Small intestine (tissue), 7 donors: ENCODE measurements around the gene SEMA3C. TPM values are rescaled to one million over a fixed set of nuclear protein-coding genes. Genes with fewer than 3 reads are reported as not detected.

Experiments
- DNase-seq, 2 donors: peaks; one replicate each; pipeline versions ENCODE4 v3.0.0 to v3.0.0-alpha.2; 2013
- FAIRE-seq: peaks from 2 replicates; lab custom pipeline; 2012; peaks lifted over from hg19 to GRCh38; lab: Jason Lieb, UNC
- H3K27ac ChIP-seq, 3 donors: one replicate each; pipeline ENCODE4 v1.5.1; 2013; ENCODE audit warnings: low read length in 2 of 3, mild to moderate bottlenecking in 2 of 3, control low read depth in 1 of 3, inconsistent platforms in 1 of 3, low read depth in 1 of 3, moderate library complexity in 1 of 3
- H3K27me3 ChIP-seq, 3 donors: one replicate each; pipeline ENCODE4 v1.6.1; 2013; ENCODE audit warnings: low read length in 3 of 3, inconsistent platforms in 1 of 3; ENCODE audit not compliant: control insufficient read depth in 3 of 3, insufficient read depth in 3 of 3
- H3K36me3 ChIP-seq, 3 donors: one replicate each; pipeline ENCODE4 v1.6.1; 2013; ENCODE audit warnings: low read length in 3 of 3, inconsistent platforms in 1 of 3, low read depth in 1 of 3, mild to moderate bottlenecking in 1 of 3, moderate library complexity in 1 of 3; ENCODE audit not compliant: control insufficient read depth in 3 of 3, insufficient read depth in 2 of 3
- H3K4me1 ChIP-seq, 3 donors: one replicate each; pipeline ENCODE4 v1.6.1; 2013; ENCODE audit warnings: low read length in 2 of 3, inconsistent platforms in 1 of 3, low read depth in 1 of 3, mild to moderate bottlenecking in 1 of 3, moderate library complexity in 1 of 3; ENCODE audit not compliant: control insufficient read depth in 3 of 3, insufficient read depth in 2 of 3
- H3K4me3 ChIP-seq, 3 donors: one replicate each; pipeline ENCODE4 v1.5.1; 2013; ENCODE audit warnings: low read length in 3 of 3, control low read depth in 1 of 3, inconsistent platforms in 1 of 3, low read depth in 1 of 3, mild to moderate bottlenecking in 1 of 3, moderate library complexity in 1 of 3
- H3K9me3 ChIP-seq, 2 donors: one replicate each; pipeline ENCODE4 v1.6.1; 2013; ENCODE audit warnings: low read depth in 1 of 2, low read length in 1 of 2; ENCODE audit not compliant: control insufficient read depth in 2 of 2, insufficient read depth in 1 of 2
- WGBS, 3 donors: extraction: QIAGEN DNeasy Blood & Tissue Kit; methylation state at CpG; one replicate each; pipeline ENCODE4 v1.1.7; 2013; 5-methylcytosine and 5-hydroxymethylcytosine counted together
- polyA plus RNA-seq, 4 donors: library from polyadenylated mRNA; stranded (reverse) in 3 of 4; unstranded in 1 of 4; fragments of 200-250 nt in 3 of 4; fragments of 120-200 nt in 1 of 4; gene quantifications; one replicate each; pipeline versions ENCODE4 v1.2.1 to v1.2.3, GENCODE V29; 2013
- donor health status: healthy with polysubstance abuse.
- donor health status: control.
- donor health status: control.
- donor health status: Bipolar disorder and iron deficiency.
- donor health status: healthy.

SEMA3C gene
- polyA plus RNA-seq, 4 donors: 1.4 to 70.8 (median 7.6) TPM

- Histone ChIP-seq H3K27me3 (no peaks in the 10 kb centered on the region), H3K36me3 (peaks cover 0 to 3% (median 0%) of the 10 kb centered on the region in 3 donors), H3K9me3 (no peaks in the 10 kb centered on the region), H3K4me1 (peaks cover 0 to 3% (median 0%) of the 10 kb centered on the region in 3 donors), H3K4me3 (no peak overlapping the region), H3K27ac (no peak overlapping the region)
- no peak for FAIRE-seq
- 90 to 92% (median 92%) methylated on average over 2 of the region's 2 CpGs for WGBS, 3 donors
- DNase-seq: no peak
Observed at GRCh38 chr7:80779456-80779855, 139.4 kb downstream of the SEMA3C start.

GRCh38 chr7:80775897-80776296, 143.0 kb downstream of the SEMA3C start:
- no peaks in the 10 kb centered on the region for H3K9me3 ChIP-seq
- peaks cover 0 to 3% (median 0%) of the 10 kb centered on the region in 3 donors for H3K36me3 ChIP-seq
- no peak overlapping the region for H3K4me3 ChIP-seq
- H3K27me3 ChIP-seq: no peaks in the 10 kb centered on the region
- peaks cover 0 to 6% (median 0%) of the 10 kb centered on the region in 3 donors for H3K4me1 ChIP-seq
- DNase-seq (no peak), FAIRE-seq (no peak)
- WGBS, 3 donors: 28 to 54% (median 53%) methylated on average over 3 of the region's 3 CpGs
- H3K27ac ChIP-seq: no peak overlapping the region

- DNase-seq (peak in 1 of 2 donors; percentile 32), FAIRE-seq (peak; percentile 47)
- Histone ChIP-seq H3K4me1 (peaks cover 0 to 6% (median 0%) of the 10 kb centered on the region in 3 donors), H3K27ac (no peak overlapping the region), H3K36me3 (peaks cover 0 to 3% (median 0%) of the 10 kb centered on the region in 3 donors), H3K4me3 (no peak overlapping the region), H3K27me3 (no peaks in the 10 kb centered on the region), H3K9me3 (no peaks in the 10 kb centered on the region)
Observed at GRCh38 chr7:80775482-80775881, 143.4 kb downstream of the SEMA3C start.

GRCh38 chr7:80774843-80775242, 144.0 kb downstream of the SEMA3C start:
- Histone ChIP-seq H3K4me3 (no peak overlapping the region), H3K27ac (no peak overlapping the region), H3K4me1 (peaks cover 0 to 9% (median 0%) of the 10 kb centered on the region in 3 donors), H3K36me3 (peaks cover 0 to 2% (median 0%) of the 10 kb centered on the region in 3 donors), H3K9me3 (no peaks in the 10 kb centered on the region), H3K27me3 (no peaks in the 10 kb centered on the region)
- WGBS, 3 donors: 84 to 94% (median 91%) methylated on average over 1 of the region's 1 CpG
- FAIRE-seq (no peak), DNase-seq (no peak)

GRCh38 chr7:80773787-80774508, 144.9 kb downstream of the SEMA3C start:
- DNase-seq (no peak), FAIRE-seq (no peak)
- peaks cover 0 to 4% (median 0%) of the 10 kb centered on the region in 3 donors for H3K36me3 ChIP-seq
- peaks cover 0 to 9% (median 0%) of the 10 kb centered on the region in 3 donors for H3K4me1 ChIP-seq
- WGBS, 3 donors: 47 to 64% (median 61%) methylated on average over 1 of the region's 1 CpG
- H3K9me3 ChIP-seq: no peaks in the 10 kb centered on the region
- H3K27me3 ChIP-seq: no peaks in the 10 kb centered on the region
- no peak overlapping the region for H3K4me3 ChIP-seq
- H3K27ac ChIP-seq: no peak overlapping the region

GRCh38 chr7:80772347-80772993, 146.4 kb downstream of the SEMA3C start:
- no peak for DNase-seq
- no peaks in the 10 kb centered on the region for H3K9me3 ChIP-seq
- H3K36me3 ChIP-seq: peaks cover 0 to 6% (median 0%) of the 10 kb centered on the region in 3 donors
- H3K27me3 ChIP-seq: no peaks in the 10 kb centered on the region
- no peak for FAIRE-seq
- no peak overlapping the region for H3K27ac ChIP-seq
- peaks cover 0 to 9% (median 0%) of the 10 kb centered on the region in 3 donors for H3K4me1 ChIP-seq
- H3K4me3 ChIP-seq: no peak overlapping the region
- WGBS, 3 donors: 56 to 71% (median 68%) methylated on average over 2 of the region's 2 CpGs

GRCh38 chr7:80771523-80771922, 147.3 kb downstream of the SEMA3C start:
- 51 to 55% (median 54%) methylated on average over 4 of the region's 4 CpGs for WGBS, 3 donors

GRCh38 chr7:80770675-80771081, 148.2 kb downstream of the SEMA3C start:
- Histone ChIP-seq H3K27me3 (no peaks in the 10 kb centered on the region), H3K4me3 (no peak overlapping the region), H3K4me1 (peaks cover 0 to 6% (median 0%) of the 10 kb centered on the region in 3 donors), H3K27ac (no peak overlapping the region), H3K36me3 (peaks cover 0 to 11% (median 0%) of the 10 kb centered on the region in 3 donors), H3K9me3 (no peaks in the 10 kb centered on the region)
- DNase-seq (no peak), FAIRE-seq (no peak)
- 84 to 94% (median 85%) methylated on average over 2 of the region's 2 CpGs for WGBS, 3 donors

More at GRCh38 chr7:80771523-80771922, 147.3 kb downstream of the SEMA3C start:
- Histone ChIP-seq H3K9me3 (no peaks in the 10 kb centered on the region), H3K4me1 (peaks cover 0 to 9% (median 0%) of the 10 kb centered on the region in 3 donors), H3K4me3 (no peak overlapping the region), H3K27ac (no peak overlapping the region), H3K36me3 (peaks cover 0 to 10% (median 0%) of the 10 kb centered on the region in 3 donors), H3K27me3 (no peaks in the 10 kb centered on the region)
- DNase-seq (peak in 1 of 2 donors; percentile 22), FAIRE-seq (no peak)
